Upper lobe of left lung (tissue), 4 donors: ENCODE data around the gene FYB1.

Experiments
- POLR2A ChIP-seq, 4 donors: fragments of 450-650 bp; IDR thresholded peaks; one replicate each; pipeline ENCODE4 v1.5.1; 2016 to 2017; ENCODE audit warnings: antibody characterized with exemption in 4 of 4, mild to moderate bottlenecking in 2 of 4
- TF ChIP-seq, protein P1 (sequence below), 6 experiments: fragments of 450-650 bp in 4 of 6; fragments of 200-600 bp in 2 of 6; sonication (generic) in 2 of 6; IDR thresholded peaks; one replicate each; pipeline ENCODE4 v1.5.1; 2016 to 2019; ENCODE audit warnings: antibody characterized with exemption in 6 of 6

DNA sequence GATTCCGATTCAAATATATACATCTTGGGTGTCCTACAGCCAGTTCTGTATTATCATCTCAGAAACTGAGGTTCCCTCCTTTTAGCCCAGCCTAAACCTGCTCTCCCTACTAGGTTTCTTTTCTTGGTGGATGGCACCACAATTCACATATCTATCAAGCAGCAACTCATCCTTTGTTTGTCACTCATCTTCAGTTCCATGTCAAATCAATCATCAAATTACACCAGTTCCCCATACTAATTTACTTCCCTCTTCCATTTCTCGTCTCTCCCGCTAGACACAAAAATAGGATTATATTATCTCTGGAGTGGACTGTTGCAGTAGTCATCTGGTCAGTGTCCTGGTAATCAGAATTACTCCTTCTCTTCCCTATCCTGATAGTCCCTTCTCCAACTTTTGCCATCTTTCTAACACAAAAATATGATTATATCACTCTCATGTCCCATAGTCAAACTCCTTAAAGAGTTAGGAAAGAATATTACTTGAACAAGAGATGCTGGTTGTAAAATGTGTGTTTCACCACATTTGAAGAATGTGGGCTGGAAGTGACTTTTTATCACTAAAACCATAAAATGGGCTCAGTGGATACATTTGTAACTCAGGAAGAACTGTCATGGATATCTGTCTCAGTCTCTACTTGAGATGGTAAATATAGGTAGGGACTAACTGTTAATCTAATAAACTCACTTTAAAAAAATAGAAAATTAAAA, 76.1 kb downstream of the FYB1 start:
- no peak for TF ChIP-seq POLR2A (IDR thresholded peaks at IDR 0.05)
- TF ChIP-seq, protein P1, sequence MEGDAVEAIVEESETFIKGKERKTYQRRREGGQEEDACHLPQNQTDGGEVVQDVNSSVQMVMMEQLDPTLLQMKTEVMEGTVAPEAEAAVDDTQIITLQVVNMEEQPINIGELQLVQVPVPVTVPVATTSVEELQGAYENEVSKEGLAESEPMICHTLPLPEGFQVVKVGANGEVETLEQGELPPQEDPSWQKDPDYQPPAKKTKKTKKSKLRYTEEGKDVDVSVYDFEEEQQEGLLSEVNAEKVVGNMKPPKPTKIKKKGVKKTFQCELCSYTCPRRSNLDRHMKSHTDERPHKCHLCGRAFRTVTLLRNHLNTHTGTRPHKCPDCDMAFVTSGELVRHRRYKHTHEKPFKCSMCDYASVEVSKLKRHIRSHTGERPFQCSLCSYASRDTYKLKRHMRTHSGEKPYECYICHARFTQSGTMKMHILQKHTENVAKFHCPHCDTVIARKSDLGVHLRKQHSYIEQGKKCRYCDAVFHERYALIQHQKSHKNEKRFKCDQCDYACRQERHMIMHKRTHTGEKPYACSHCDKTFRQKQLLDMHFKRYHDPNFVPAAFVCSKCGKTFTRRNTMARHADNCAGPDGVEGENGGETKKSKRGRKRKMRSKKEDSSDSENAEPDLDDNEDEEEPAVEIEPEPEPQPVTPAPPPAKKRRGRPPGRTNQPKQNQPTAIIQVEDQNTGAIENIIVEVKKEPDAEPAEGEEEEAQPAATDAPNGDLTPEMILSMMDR (IDR thresholded peaks at IDR 0.05), result no peak
